T-helper 17 cell (primary cell): ENCODE results near the gene PM20D2. TPM values are rescaled to one million over a fixed set of nuclear protein-coding genes. Genes with fewer than 3 reads are reported as not detected.

Experiments used
- ATAC-seq: fragments of 150-1000 bp; cut with Tn5 transposase; 2 replicates; pipeline ENCODE4 v1.10.0; 2021; ENCODE audit warnings: mild to moderate bottlenecking, moderate library complexity
- DNase-seq, 3 donors: peaks; one replicate each; pipeline versions ENCODE4 v3.0.0 to v3.0.0-alpha.2; 2020 to 2021
- H3K9me3 ChIP-seq: one replicate; pipeline ENCODE4 v1.7.0; 2013; ENCODE audit warnings: low read length, mild to moderate bottlenecking; ENCODE audit not compliant: control insufficient read depth, poor library complexity, severe bottlenecking
- H3K27ac Mint-ChIP-seq: one replicate; pipeline ENCODE4 v1.8.0; 2022; ENCODE audit warnings: mild to moderate bottlenecking, moderate library complexity, mixed read lengths
- H3K27me3 Mint-ChIP-seq: one replicate; pipeline ENCODE4 v1.8.0; 2022; ENCODE audit warnings: mixed read lengths
- H3K36me3 Mint-ChIP-seq: one replicate; pipeline ENCODE4 v1.8.0; 2022; ENCODE audit warnings: low read depth, mixed read lengths
- H3K4me1 Mint-ChIP-seq: one replicate; pipeline ENCODE4 v1.8.0; 2022; ENCODE audit warnings: mild to moderate bottlenecking, mixed read lengths
- H3K4me3 Mint-ChIP-seq: one replicate; pipeline ENCODE4 v1.8.0; 2022; ENCODE audit warnings: mild to moderate bottlenecking, moderate library complexity, mixed read lengths
- total RNA-seq, 4 donors: library from RNA in 2 of 4; stranded (reverse) in 2 of 4; gene quantifications; one replicate each; pipeline ENCODE4 v1.2.3 and lab custom pipeline; 2022 to 2026

Gene PM20D2
- total RNA-seq, 2 donors from 2014 or later, result 4.2 to 5.5 TPM

GRCh38 chr6:89132057-89132456, 13.8 kb upstream of the PM20D2 start:
- no peaks in the 10 kb centered on the region for H3K27me3 Mint-ChIP-seq
- H3K4me3 Mint-ChIP-seq, result no peak overlapping the region
- H3K9me3 ChIP-seq, result no peaks in the 10 kb centered on the region
- H3K27ac Mint-ChIP-seq, result no peak overlapping the region
- no peaks in the 10 kb centered on the region for H3K36me3 Mint-ChIP-seq
- ATAC-seq, result no peak
- H3K4me1 Mint-ChIP-seq, result no peaks in the 10 kb centered on the region
- no peak for DNase-seq

- H3K9me3 ChIP-seq, result no peaks in the 10 kb centered on the region
- H3K4me1 Mint-ChIP-seq, result no peaks in the 10 kb centered on the region
- ATAC-seq (no peak), DNase-seq (no peak)
- no peak overlapping the region for H3K27ac Mint-ChIP-seq
- no peak overlapping the region for H3K4me3 Mint-ChIP-seq
- H3K27me3 Mint-ChIP-seq, result no peaks in the 10 kb centered on the region
- H3K36me3 Mint-ChIP-seq, result no peaks in the 10 kb centered on the region
Observed at GRCh38 chr6:89133981-89134380, 11.9 kb upstream of the PM20D2 start.

GRCh38 chr6:89134723-89135122, 11.1 kb upstream of the PM20D2 start:
- Mint-ChIP-seq H3K4me1 (peaks cover 3% of the 10 kb centered on the region), H3K4me3 (no peak overlapping the region), H3K36me3 (no peaks in the 10 kb centered on the region), H3K27me3 (no peaks in the 10 kb centered on the region), H3K27ac (peak overlapping the region; percentile 47)
- H3K9me3 ChIP-seq, result no peaks in the 10 kb centered on the region
- DNase-seq (no peak), ATAC-seq (no peak)

- peaks cover 5% of the 10 kb centered on the region for H3K36me3 Mint-ChIP-seq
- H3K4me1 Mint-ChIP-seq, result peaks cover 3% of the 10 kb centered on the region
- H3K27ac Mint-ChIP-seq, result no peak overlapping the region
- DNase-seq (no peak), ATAC-seq (no peak)
- no peaks in the 10 kb centered on the region for H3K27me3 Mint-ChIP-seq
- no peaks in the 10 kb centered on the region for H3K9me3 ChIP-seq
- no peak overlapping the region for H3K4me3 Mint-ChIP-seq
Observed at GRCh38 chr6:89138173-89138572, 7.7 kb upstream of the PM20D2 start.

DNA sequence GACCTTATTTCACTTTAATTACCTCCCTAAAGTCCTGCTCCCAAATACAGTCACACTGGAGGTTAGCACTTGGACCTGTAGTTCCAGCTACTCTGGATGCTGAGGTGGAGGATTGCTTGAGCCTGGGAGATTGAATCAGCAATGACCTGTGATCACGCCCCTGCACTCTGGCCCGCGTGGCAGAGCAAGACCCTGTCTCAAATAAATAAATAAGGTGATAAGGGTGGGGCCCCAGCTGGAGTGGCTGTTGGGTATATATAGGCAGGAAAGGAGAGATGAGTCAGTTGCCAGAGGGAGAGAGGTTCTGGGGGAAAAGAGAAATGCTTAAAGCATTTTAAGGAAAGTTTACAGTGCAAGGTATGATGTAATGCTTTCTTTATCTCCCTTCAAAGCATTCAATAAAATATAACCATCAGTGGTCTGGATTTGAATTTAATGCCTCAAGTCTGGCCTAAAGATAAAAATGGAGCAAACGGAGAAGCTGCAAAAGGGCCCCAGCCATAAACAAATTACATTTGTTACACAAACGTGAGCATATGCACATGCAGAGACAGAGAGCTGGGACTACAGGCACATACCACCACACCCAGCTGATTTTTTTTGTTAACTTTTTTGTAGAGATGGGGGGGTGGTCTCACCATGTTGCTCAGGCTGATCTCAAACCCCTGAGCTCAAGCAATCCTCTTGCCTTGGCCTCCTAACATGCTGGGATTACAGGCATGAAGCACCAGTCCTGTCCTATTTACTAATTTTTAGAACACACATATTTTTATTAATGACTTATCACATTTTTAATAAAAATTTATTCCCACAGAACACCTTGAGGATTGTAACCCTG, 6.1 kb upstream of the PM20D2 start:
- DNase-seq, result no peak
- peaks cover 5% of the 10 kb centered on the region for H3K36me3 Mint-ChIP-seq

DNA sequence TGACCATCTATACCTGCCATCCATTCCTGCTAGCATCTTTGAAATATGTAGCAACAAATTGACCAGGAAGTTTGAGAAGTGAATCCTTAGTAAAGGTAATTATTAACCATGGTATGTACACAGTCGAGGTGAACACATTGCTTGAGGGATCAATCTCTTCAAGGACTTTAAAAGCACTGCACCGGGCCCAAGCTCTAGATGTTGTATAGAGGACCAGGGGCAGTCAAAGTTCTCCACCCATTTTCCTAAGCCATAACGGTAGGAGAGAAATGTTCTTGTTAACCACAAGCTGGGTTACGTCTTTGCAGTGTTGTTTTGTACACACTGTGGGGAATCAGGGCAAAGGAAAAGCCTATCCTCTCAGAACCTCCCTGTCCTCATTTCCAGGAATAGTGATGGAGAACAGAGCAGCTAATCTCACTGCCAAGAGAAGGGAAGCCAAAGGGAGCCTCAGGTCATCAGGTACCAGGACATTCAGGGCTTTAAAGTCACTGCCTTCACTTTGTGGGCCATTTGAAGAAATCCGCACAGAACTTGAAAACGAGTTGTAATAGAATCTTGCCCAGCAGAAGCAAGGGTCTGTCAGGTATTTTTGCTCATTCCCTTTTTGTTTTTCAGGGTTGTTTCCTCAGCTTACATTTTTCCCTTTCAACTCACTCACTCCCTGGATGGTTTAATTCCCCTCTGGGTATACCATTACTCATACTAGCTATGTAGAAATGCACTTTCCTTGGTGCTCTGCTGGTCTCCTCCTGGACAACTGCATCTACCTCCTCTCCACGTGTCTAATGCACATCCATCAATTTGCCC, 5.3 kb upstream of the PM20D2 start:
- H3K27ac Mint-ChIP-seq, result no peak overlapping the region
- ATAC-seq (no peak), DNase-seq (no peak)
- H3K4me3 Mint-ChIP-seq, result no peak overlapping the region
- peaks cover 5% of the 10 kb centered on the region for H3K36me3 Mint-ChIP-seq
- no peaks in the 10 kb centered on the region for H3K9me3 ChIP-seq
- no peaks in the 10 kb centered on the region for H3K27me3 Mint-ChIP-seq
- peaks cover 4% of the 10 kb centered on the region for H3K4me1 Mint-ChIP-seq

More for the DNA sequence above, 6.1 kb upstream of the PM20D2 start:
- peak overlapping the region; percentile 29 for H3K27ac Mint-ChIP-seq
- ATAC-seq, result no peak
- H3K27me3 Mint-ChIP-seq, result no peaks in the 10 kb centered on the region
- no peak overlapping the region for H3K4me3 Mint-ChIP-seq
- no peaks in the 10 kb centered on the region for H3K9me3 ChIP-seq
- H3K4me1 Mint-ChIP-seq, result peaks cover 3% of the 10 kb centered on the region

- no peak for ATAC-seq
- no peak for DNase-seq
- H3K27me3 Mint-ChIP-seq, result no peaks in the 10 kb centered on the region
- H3K9me3 ChIP-seq, result no peaks in the 10 kb centered on the region
- H3K4me1 Mint-ChIP-seq, result peaks cover 20% of the 10 kb centered on the region
- no peak overlapping the region for H3K27ac Mint-ChIP-seq
- H3K36me3 Mint-ChIP-seq, result peaks cover 7% of the 10 kb centered on the region
- peak overlapping the region; percentile 33 for H3K4me3 Mint-ChIP-seq
Observed at GRCh38 chr6:89144354-89144906, 1.4 kb upstream of the PM20D2 start.

- H3K9me3 ChIP-seq, result no peaks in the 10 kb centered on the region
- H3K4me3 Mint-ChIP-seq, result peak overlapping the region; percentile 98
- DNase-seq (no peak), ATAC-seq (peak; percentile 81)
- peaks cover 7% of the 10 kb centered on the region for H3K36me3 Mint-ChIP-seq
- peaks cover 19% of the 10 kb centered on the region for H3K4me1 Mint-ChIP-seq
- H3K27ac Mint-ChIP-seq, result peak overlapping the region; percentile 81
- no peaks in the 10 kb centered on the region for H3K27me3 Mint-ChIP-seq
Observed at GRCh38 chr6:89145091-89145955, 532 bp upstream of the PM20D2 start.

DNA sequence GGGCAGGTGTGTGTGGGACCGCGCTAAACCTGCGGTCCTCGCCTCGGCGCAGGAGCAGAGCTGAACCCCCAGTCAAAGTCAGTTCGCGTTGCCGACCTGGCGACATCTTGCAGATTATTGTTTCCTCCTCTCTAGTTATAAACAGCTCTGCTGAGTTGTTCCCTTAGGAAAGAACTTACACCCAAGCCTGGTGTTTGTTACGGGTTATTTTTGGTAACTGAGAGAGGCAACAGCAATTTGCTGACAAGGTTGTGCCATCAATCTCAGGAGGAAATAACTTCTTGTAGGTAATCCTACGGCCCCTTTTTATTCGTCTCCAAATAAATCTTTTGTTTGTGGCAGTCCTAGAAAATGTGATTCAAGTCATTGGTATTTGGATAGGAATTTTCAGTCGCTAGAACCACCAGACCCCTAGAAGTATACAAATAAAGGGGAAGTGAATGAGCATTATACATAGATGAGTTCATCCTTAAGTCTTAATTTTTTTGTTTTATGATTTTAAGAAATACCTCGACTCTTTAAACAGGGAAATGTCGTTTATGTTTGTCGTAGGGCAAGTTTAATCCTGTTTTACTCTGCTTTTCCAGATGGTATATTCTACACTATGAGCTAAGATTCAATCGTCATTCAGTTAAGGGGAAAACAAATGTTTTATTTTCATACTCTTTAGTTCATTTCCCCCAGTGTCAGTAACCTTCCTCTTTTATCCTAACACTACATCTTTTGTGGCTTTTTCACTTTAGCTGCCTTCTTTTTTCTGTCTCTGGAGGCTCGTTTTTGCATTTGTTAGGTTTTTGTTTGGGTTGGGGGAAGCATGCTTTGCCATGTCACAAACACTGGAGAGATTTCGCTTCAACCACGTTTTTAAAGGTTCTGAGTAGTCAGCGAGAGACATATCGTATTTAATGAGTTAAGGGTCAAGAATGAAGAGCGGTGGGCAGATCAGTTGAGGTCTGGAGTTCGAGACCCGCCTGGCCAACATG, 1.2 kb downstream of the PM20D2 start:
- H3K4me3 Mint-ChIP-seq, result peak overlapping the region; percentile 87
- no peaks in the 10 kb centered on the region for H3K27me3 Mint-ChIP-seq
- H3K27ac Mint-ChIP-seq, result peak overlapping the region; percentile 69
- H3K4me1 Mint-ChIP-seq, result peaks cover 19% of the 10 kb centered on the region
- peak; percentile 40 for ATAC-seq
- peak in 1 of 3 donors; percentile 12 for DNase-seq
- H3K36me3 Mint-ChIP-seq, result peaks cover 3% of the 10 kb centered on the region
- no peaks in the 10 kb centered on the region for H3K9me3 ChIP-seq

- H3K36me3 Mint-ChIP-seq, result peaks cover 2% of the 10 kb centered on the region
- no peaks in the 10 kb centered on the region for H3K27me3 Mint-ChIP-seq
- H3K4me1 Mint-ChIP-seq, result peaks cover 19% of the 10 kb centered on the region
- no peaks in the 10 kb centered on the region for H3K9me3 ChIP-seq
- H3K4me3 Mint-ChIP-seq, result no peak overlapping the region
- DNase-seq (no peak), ATAC-seq (no peak)
- H3K27ac Mint-ChIP-seq, result peak overlapping the region; percentile 51
Observed at GRCh38 chr6:89148016-89148750, 2.3 kb downstream of the PM20D2 start.

- H3K36me3 Mint-ChIP-seq, result peaks cover 9% of the 10 kb centered on the region
- H3K4me1 Mint-ChIP-seq, result peaks cover 6% of the 10 kb centered on the region
Observed at GRCh38 chr6:89154131-89154530, 8.3 kb downstream of the PM20D2 start.

More at GRCh38 chr6:89154131-89154530, 8.3 kb downstream of the PM20D2 start:
- Mint-ChIP-seq H3K4me3 (no peak overlapping the region), H3K27ac (no peak overlapping the region), H3K27me3 (no peaks in the 10 kb centered on the region)
- ATAC-seq, result no peak
- no peak for DNase-seq
- no peaks in the 10 kb centered on the region for H3K9me3 ChIP-seq
